Subcutaneous adipose tissue (tissue), 4 donors: Measurements from ENCODE around the gene COG3. TPM values are rescaled to one million over a fixed set of nuclear protein-coding genes. Genes with fewer than 3 reads are reported as not detected.

ENCODE experiments used
- CTCF ChIP-seq: fragments of 450-650 bp; IDR thresholded peaks from one replicate; pipeline ENCODE4 v1.5.1; 2016; ENCODE audit warnings: low read depth, mild to moderate bottlenecking, control low read depth, antibody characterized with exemption, moderate library complexity
- total RNA-seq, 4 donors: library from RNA; depleted of rRNA; stranded (reverse); fragments of >200 nt; gene quantifications; one replicate each; pipeline ENCODE4 v1.1.0, GENCODE V29; 2016

Gene COG3
- total RNA-seq, 4 donors from 2014 or later: 19.0 to 32.1 (median 26.7) TPM

GRCh38 chr13:45432737-45433380 lies 31.9 kb upstream of the COG3 start:
- TF ChIP-seq CTCF: no peak

GRCh38 chr13:45433381-45433790 lies 31.4 kb upstream of the COG3 start:
- TF ChIP-seq CTCF: no peak

DNA sequence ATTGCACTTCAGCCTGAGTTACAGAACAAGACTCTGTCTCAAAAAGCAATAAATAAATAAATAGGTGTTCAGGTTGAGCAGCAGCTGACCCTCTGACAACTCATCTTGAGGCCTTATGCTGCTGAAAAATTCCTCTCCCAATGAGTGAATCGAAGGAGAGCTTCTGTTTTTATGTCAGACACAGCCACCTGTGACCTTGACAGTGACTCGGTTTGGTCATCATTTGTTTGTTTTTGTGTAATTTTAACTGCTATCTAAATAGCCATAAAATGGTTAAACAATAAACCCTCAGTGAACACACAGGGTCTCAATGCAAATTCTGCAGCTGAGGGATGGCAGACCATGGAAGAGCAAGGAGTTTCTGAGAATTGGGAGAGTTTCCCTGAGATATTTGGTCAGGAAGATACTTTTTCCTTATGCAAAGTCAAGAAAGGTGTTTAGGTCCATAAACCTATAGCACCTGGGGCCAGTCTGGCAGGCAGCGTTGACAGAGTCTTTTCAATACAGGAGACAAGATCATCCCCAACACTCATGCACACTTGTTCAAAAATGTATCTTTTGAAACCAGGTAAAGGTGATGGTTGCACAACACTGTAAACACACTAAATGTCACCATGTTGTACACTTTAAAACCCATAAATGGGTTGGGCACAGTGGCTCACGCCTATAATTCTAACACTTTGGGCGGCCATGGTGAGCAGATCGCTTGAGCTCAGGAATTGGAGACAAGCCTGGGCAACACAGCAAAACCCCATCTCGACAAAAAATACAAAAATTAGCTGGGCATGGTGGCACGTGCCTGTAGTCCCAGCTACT lies 30.0 kb upstream of the COG3 start:
- no peak for TF ChIP-seq CTCF

GRCh38 chr13:45436332-45436731 lies 28.4 kb upstream of the COG3 start:
- no peak for TF ChIP-seq CTCF

- TF ChIP-seq CTCF: no peak
These were observed 27.8 kb upstream of the COG3 start for GRCh38 chr13:45436953-45437352.

GRCh38 chr13:45437947-45438346 lies 26.8 kb upstream of the COG3 start:
- no peak for TF ChIP-seq CTCF

DNA sequence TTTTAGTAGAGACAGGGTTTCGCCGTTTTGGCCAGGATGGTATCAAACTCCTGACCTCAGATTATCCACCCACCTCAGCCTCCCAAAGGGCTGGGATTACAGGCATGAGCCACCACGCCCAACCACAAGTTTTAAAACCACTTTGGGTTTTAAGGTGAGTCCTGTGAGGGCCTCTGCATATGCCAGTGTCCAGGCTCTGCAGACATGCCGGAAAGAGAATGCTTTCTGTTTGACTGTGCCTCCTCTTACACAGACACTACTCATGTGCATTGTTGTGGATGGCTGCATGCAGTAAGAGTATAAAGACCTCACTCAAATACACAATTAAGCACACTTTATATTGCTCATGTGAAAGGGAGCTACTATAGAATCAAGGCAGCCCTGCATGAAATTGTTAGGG lies 25.7 kb upstream of the COG3 start:
- no peak for TF ChIP-seq CTCF
